ENCODE results near the gene DAPK2.

Gene DAPK2

GRCh38 chr15:64022571-64022970, 23.7 kb downstream of the DAPK2 start:
- no peak for DNase-seq (ENCODE audit: low read depth)
- no peak overlapping the region for H3K4me3 ChIP-seq (replicated peaks; ENCODE audit: low read depth, low read length)
- no peak for TF ChIP-seq CTCF (IDR thresholded peaks at IDR 0.05; ENCODE audit: low read length, missing control alignments)

- no peak for TF ChIP-seq CTCF (IDR thresholded peaks at IDR 0.05; ENCODE audit: low read length, missing control alignments)
- DNase-seq (ENCODE audit: low read depth) = no peak
- no peak overlapping the region for H3K4me3 ChIP-seq (replicated peaks; ENCODE audit: low read depth, low read length)
Measured at GRCh38 chr15:64019764-64020163, 26.5 kb downstream of the DAPK2 start.

GRCh38 chr15:64017591-64018163, 28.6 kb downstream of the DAPK2 start:
- no peak for DNase-seq (ENCODE audit: low read depth)
- no peak overlapping the region for H3K4me3 ChIP-seq (replicated peaks; ENCODE audit: low read depth, low read length)
- no peak for TF ChIP-seq CTCF (IDR thresholded peaks at IDR 0.05; ENCODE audit: low read length, missing control alignments)

GRCh38 chr15:64017082-64017588, 29.1 kb downstream of the DAPK2 start:
- no peak overlapping the region for H3K4me3 ChIP-seq (replicated peaks; ENCODE audit: low read depth, low read length)
- no peak for DNase-seq (ENCODE audit: low read depth)
- no peak for TF ChIP-seq CTCF (IDR thresholded peaks at IDR 0.05; ENCODE audit: low read length, missing control alignments)

- TF ChIP-seq CTCF (IDR thresholded peaks at IDR 0.05; ENCODE audit: low read length, missing control alignments) = no peak
- DNase-seq (ENCODE audit: low read depth) = no peak
Measured at GRCh38 chr15:64016257-64016656, 30.0 kb downstream of the DAPK2 start.

GRCh38 chr15:64014995-64015394, 31.3 kb downstream of the DAPK2 start:
- no peak overlapping the region for H3K4me3 ChIP-seq (replicated peaks; ENCODE audit: low read depth, low read length)
- no peak for TF ChIP-seq CTCF (IDR thresholded peaks at IDR 0.05; ENCODE audit: low read length, missing control alignments)
- no peak for DNase-seq (ENCODE audit: low read depth)

More at GRCh38 chr15:64016257-64016656, 30.0 kb downstream of the DAPK2 start:
- H3K4me3 ChIP-seq (replicated peaks; ENCODE audit: low read depth, low read length) = no peak overlapping the region
